ENCODE results near the gene PARD3B. TPM values are rescaled to one million over a fixed set of nuclear protein-coding genes. Genes with fewer than 3 reads are reported as not detected.
A peak's percentile ranks its signal among the peaks of the same experiment; 100 is the strongest.

The PARD3B gene
- total RNA-seq, 2 experiments from 2014 or later: 0.46 TPM; not detected in 1

DNA sequence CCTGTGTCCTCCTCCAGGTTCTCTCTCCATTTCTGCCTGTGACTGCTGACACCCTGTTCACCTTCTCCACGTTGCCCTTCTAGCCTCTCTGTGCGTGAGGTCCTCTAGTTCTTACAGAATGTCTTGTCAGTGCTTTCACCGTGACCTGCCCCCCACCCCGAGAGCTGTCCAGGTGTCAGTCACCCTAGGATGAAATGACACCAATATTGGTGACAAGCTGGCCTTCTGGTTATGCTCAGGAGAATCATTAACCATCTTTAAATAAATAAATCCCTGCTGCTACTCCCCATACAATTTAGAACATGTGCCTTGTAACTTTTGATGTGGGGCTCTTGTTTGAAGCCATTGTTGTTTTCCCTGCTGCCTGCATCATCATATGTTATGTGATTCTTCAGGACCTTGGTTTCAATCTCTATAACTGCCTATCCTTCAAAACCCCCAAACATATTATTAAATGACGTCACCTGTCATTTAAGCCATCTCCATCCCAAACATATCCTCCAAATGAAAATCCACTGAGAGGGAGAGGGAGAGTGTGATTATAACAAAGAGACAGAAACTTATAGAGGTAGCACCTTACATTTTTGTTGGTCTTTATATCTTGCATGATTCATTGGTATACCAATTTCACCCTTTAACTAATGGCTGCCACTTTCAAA, 496.3 kb downstream of the PARD3B start:
- H3K4me1 Mint-ChIP-seq: no peaks in the 10 kb centered on the region
- H3K27me3 Mint-ChIP-seq: no peaks in the 10 kb centered on the region
- H3K36me3 Mint-ChIP-seq (ENCODE audit: low read depth): no peaks in the 10 kb centered on the region
- H3K4me3 Mint-ChIP-seq: no peak overlapping the region
- CTCF ChIA-PET: no interaction called here
- ATAC-seq: no peak
- DNase-seq: no peak
- no peak overlapping the region for H3K27ac Mint-ChIP-seq
- intact Hi-C loops (cut with DNase I, micrococcal nuclease): no loop called here
- H3K9me3 Mint-ChIP-seq (ENCODE audit: low read depth): peaks cover 2% of the 10 kb centered on the region
- POLR2A ChIA-PET: no interaction called here

DNA sequence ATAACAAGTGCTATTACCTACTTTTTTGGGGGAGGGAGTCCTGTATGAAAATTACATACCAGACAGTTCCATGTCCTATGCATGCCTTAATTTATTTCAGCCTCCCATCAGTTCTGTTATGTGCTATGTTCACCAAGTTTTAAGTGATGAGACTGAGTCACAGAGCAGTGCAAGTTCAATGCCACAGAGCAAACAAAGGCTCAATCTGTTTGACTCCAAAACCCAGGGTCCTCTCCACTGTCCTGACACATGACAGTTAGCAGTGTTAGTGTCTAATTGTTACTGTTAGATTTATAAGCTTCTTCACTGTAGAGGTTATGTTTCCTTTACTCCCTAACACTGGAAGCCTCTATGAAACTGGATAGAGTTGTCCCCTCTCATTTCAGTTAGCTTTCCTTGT, 498.0 kb downstream of the PARD3B start:
- CTCF ChIA-PET: no interaction called here
- no peak for DNase-seq
- ATAC-seq: no peak
- no peaks in the 10 kb centered on the region for H3K4me1 Mint-ChIP-seq
- POLR2A ChIA-PET: no interaction called here
- H3K27me3 Mint-ChIP-seq: no peaks in the 10 kb centered on the region
- H3K36me3 Mint-ChIP-seq (ENCODE audit: low read depth): no peaks in the 10 kb centered on the region
- H3K9me3 Mint-ChIP-seq (ENCODE audit: low read depth): peaks cover 2% of the 10 kb centered on the region
- H3K4me3 Mint-ChIP-seq: no peak overlapping the region
- intact Hi-C loops (cut with DNase I, micrococcal nuclease): no loop called here
- H3K27ac Mint-ChIP-seq: no peak overlapping the region

GRCh38 chr2:205045706-205046105, 500.4 kb downstream of the PARD3B start:
- ATAC-seq (no peak), DNase-seq (no peak)
- intact Hi-C loops (cut with DNase I, micrococcal nuclease): no loop called here
- Mint-ChIP-seq H3K36me3 (ENCODE audit: low read depth) (peaks cover 8% of the 10 kb centered on the region), H3K4me3 (no peak overlapping the region), H3K9me3 (ENCODE audit: low read depth) (peaks cover 15% of the 10 kb centered on the region), H3K27me3 (no peaks in the 10 kb centered on the region), H3K27ac (no peak overlapping the region), H3K4me1 (no peaks in the 10 kb centered on the region)
- ChIA-PET CTCF (no interaction called here), POLR2A (no interaction called here)

DNA sequence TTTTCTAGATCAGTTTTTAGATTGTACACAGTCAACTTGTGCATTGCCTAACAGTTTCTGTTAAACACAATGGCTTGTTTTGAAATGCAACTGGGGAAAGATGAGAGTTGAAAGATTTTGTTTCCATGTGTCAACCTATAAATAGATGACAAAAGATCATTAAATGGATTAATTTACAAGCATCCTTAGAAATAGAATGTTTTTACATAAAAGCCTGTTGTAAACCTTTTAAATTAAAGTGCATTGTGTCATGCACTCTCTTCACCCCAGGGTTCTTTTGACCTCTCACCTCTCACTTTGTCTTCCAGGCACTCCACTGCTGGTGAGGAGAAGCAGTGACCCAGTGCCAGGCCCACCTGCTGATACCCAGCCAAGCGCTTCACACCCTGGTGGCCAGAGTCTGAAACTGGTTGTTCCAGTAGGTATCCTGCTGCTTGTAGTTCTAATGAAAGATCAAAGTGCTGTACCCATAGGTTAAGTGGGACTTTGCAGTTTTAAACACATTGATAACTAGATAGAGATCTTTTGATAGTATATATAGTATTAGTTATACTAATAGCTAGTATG, 502.1 kb downstream of the PARD3B start:
- H3K27me3 Mint-ChIP-seq: no peaks in the 10 kb centered on the region
- ATAC-seq: no peak
- H3K4me1 Mint-ChIP-seq: peaks cover 5% of the 10 kb centered on the region
- CTCF ChIA-PET: no interaction called here
- H3K36me3 Mint-ChIP-seq (ENCODE audit: low read depth): peaks cover 8% of the 10 kb centered on the region
- intact Hi-C loops (cut with DNase I, micrococcal nuclease): no loop called here
- DNase-seq: no peak
- H3K9me3 Mint-ChIP-seq (ENCODE audit: low read depth): peaks cover 15% of the 10 kb centered on the region
- POLR2A ChIA-PET: no interaction called here
- no peak overlapping the region for H3K4me3 Mint-ChIP-seq
- H3K27ac Mint-ChIP-seq: no peak overlapping the region

DNA sequence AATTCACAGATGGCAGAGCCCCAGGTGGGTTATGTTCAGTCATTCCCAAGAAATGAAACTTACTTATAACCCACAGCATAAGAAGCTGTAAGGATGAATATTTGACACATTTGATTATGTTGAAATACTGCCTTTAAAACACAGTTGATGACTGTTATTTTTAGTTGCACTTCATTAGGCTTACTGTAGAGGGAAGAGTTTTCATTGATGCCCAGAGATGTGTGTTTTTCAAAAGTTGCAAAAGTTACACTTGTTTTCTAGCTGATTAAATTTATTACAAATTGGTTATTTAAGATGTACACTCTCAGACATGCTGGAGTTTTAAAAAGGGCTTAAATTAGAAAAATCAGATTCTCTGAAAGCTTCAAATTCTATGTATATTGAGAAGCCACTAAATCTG, 506.1 kb downstream of the PARD3B start:
- ChIA-PET POLR2A (no interaction called here), CTCF (interaction anchor here (1.6 kb wide), 1 partner anchor 37 kb away, joined by 4 read pairs; no protein-coding TSS in a partner anchor)
- H3K36me3 Mint-ChIP-seq (ENCODE audit: low read depth): peaks cover 8% of the 10 kb centered on the region
- intact Hi-C loops (cut with DNase I, micrococcal nuclease): no loop called here
- H3K4me3 Mint-ChIP-seq: no peak overlapping the region
- DNase-seq (no peak), ATAC-seq (no peak)
- no peaks in the 10 kb centered on the region for H3K27me3 Mint-ChIP-seq
- peaks cover 12% of the 10 kb centered on the region for H3K9me3 Mint-ChIP-seq (ENCODE audit: low read depth)
- peaks cover 15% of the 10 kb centered on the region for H3K4me1 Mint-ChIP-seq
- no peak overlapping the region for H3K27ac Mint-ChIP-seq

DNA sequence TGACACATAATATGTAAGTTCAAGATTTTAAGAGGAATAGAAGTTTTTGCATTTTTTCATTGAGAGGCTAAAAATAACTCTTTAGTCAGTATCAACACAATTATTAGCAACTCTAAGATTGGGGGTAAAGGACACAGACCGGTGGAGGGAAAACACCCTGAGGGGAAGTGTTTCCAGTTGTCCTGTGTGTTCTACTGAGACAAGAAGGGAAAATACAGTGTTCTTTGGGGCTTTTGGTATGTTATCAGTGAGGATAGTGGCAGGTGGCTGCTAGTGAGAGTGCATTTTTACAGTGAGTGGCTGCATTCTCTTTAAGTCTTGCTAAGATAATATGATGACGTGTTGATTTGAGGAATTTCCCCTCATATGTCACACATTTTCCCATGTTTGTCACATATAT, 507.5 kb downstream of the PARD3B start:
- H3K9me3 Mint-ChIP-seq (ENCODE audit: low read depth): peaks cover 12% of the 10 kb centered on the region
- ChIA-PET POLR2A (no interaction called here), CTCF (no interaction called here)
- DNase-seq (no peak), ATAC-seq (no peak)
- no peak overlapping the region for H3K27ac Mint-ChIP-seq
- no peak overlapping the region for H3K4me3 Mint-ChIP-seq
- no peaks in the 10 kb centered on the region for H3K27me3 Mint-ChIP-seq
- peaks cover 15% of the 10 kb centered on the region for H3K4me1 Mint-ChIP-seq
- intact Hi-C loops (cut with DNase I, micrococcal nuclease): no loop called here
- peaks cover 8% of the 10 kb centered on the region for H3K36me3 Mint-ChIP-seq (ENCODE audit: low read depth)

GRCh38 chr2:205053827-205054410, 508.6 kb downstream of the PARD3B start:
- POLR2A ChIA-PET: no interaction called here
- ATAC-seq: no peak

DNA sequence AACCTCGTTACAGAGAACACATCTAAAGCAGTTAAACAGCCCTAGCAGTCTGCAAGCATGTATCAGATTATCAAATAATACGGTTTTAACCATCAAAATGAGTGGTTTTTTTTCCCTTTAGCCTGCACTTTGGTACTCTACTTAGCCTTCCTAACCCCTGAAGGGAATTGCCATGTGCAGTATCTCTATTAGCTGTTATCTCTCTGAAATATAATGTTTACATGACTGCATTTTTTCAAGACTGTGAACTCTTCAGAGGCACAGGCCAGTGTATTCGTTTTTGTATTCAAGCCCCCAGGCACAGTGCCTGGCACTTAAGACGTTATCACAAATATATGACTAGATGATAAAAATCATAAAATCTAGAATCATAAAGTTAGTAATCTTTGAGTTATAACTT, 509.5 kb downstream of the PARD3B start:
- H3K27me3 Mint-ChIP-seq: no peaks in the 10 kb centered on the region
- H3K4me3 Mint-ChIP-seq: no peak overlapping the region
- H3K9me3 Mint-ChIP-seq (ENCODE audit: low read depth): peaks cover 16% of the 10 kb centered on the region
- H3K4me1 Mint-ChIP-seq: peaks cover 20% of the 10 kb centered on the region
- ATAC-seq: no peak
- peaks cover 3% of the 10 kb centered on the region for H3K36me3 Mint-ChIP-seq (ENCODE audit: low read depth)
- DNase-seq: no peak
- ChIA-PET CTCF (no interaction called here), POLR2A (no interaction called here)
- intact Hi-C loops (cut with DNase I, micrococcal nuclease): no loop called here
- H3K27ac Mint-ChIP-seq: no peak overlapping the region

More at GRCh38 chr2:205053827-205054410, 508.6 kb downstream of the PARD3B start:
- peaks cover 20% of the 10 kb centered on the region for H3K9me3 Mint-ChIP-seq (ENCODE audit: low read depth)
- intact Hi-C loops (cut with DNase I, micrococcal nuclease): no loop called here
- no peak overlapping the region for H3K27ac Mint-ChIP-seq
- no peak overlapping the region for H3K4me3 Mint-ChIP-seq
- no peaks in the 10 kb centered on the region for H3K27me3 Mint-ChIP-seq
- peaks cover 8% of the 10 kb centered on the region for H3K36me3 Mint-ChIP-seq (ENCODE audit: low read depth)
- peaks cover 20% of the 10 kb centered on the region for H3K4me1 Mint-ChIP-seq
- DNase-seq: no peak
- CTCF ChIA-PET: interaction anchor here (0.7 kb wide), 1 partner anchor 33 kb away, joined by 3 read pairs; no protein-coding TSS in a partner anchor

DNA sequence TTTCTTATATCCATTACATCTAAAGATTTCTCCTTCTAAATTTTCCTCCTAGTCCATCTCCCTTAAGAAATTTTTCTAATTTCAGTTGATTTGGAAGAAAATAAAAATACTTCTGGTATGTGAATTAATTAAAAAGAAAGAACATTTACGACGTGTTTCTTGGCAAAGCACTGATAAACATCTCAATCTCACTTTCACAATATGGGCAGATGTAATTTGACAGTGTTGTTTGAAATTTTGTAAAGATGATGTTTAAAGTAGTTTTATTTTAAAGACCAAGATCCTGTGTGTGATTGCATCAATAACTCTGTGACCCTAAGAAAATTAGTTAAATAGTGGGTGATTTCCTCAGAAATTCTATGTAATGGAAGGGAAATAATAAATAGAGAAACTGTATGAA, 510.0 kb downstream of the PARD3B start:
- H3K4me3 Mint-ChIP-seq: no peak overlapping the region
- H3K9me3 Mint-ChIP-seq (ENCODE audit: low read depth): peaks cover 14% of the 10 kb centered on the region
- intact Hi-C loops (cut with DNase I, micrococcal nuclease): no loop called here
- peaks cover 2% of the 10 kb centered on the region for H3K36me3 Mint-ChIP-seq (ENCODE audit: low read depth)
- CTCF ChIA-PET: no interaction called here
- DNase-seq (no peak), ATAC-seq (no peak)
- no peak overlapping the region for H3K27ac Mint-ChIP-seq
- H3K4me1 Mint-ChIP-seq: peaks cover 20% of the 10 kb centered on the region
- POLR2A ChIA-PET: no interaction called here
- H3K27me3 Mint-ChIP-seq: no peaks in the 10 kb centered on the region

DNA sequence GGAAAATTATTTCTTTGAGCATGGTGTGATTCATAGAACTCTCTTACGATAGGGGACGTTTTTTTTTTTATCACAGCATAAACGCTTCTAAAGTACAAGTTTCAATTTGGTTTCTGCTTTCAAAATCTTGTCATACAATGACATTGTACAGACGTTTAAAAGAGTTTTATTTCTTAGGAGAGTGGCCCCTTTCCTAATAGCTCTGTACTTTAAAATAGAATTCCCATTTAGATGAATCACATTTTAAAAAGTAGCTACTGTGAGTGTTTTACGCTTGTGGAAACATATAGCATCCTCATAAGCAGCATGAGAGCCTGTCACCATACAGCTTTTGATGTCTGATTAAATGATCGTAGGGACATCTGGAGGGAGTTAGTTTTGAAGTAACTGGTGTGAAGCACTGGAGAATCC, 510.9 kb downstream of the PARD3B start:
- intact Hi-C loops (cut with DNase I, micrococcal nuclease): no loop called here
- H3K4me3 Mint-ChIP-seq: peak overlapping the region; percentile 35

DNA sequence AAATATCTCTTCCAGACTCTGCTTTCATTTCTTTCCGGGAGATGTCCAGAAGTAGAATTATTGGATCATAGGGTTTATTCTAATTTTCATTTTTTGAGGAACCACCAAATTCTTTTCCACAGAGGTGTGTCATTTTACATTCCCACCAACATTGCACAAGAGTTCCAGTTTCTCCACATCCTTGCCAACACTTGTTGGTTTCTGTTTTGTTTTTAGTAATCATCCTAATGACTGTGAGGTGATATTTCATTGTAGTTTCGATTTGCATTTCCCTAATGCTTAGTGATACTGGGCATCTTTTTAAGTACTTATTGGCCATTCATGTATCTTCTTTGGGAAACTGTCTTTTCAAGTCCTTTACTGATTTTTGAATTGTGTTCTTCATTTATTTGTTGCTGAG, 513.1 kb downstream of the PARD3B start:
- Mint-ChIP-seq H3K4me1 (peaks cover 9% of the 10 kb centered on the region), H3K27me3 (no peaks in the 10 kb centered on the region), H3K27ac (no peak overlapping the region), H3K9me3 (ENCODE audit: low read depth) (peaks cover 14% of the 10 kb centered on the region), H3K36me3 (ENCODE audit: low read depth) (peaks cover 2% of the 10 kb centered on the region), H3K4me3 (no peak overlapping the region)
- DNase-seq: no peak
- no peak for ATAC-seq
- ChIA-PET POLR2A (no interaction called here), CTCF (no interaction called here)
- intact Hi-C loops (cut with DNase I, micrococcal nuclease): no loop called here

More for the DNA sequence above, 510.9 kb downstream of the PARD3B start:
- Mint-ChIP-seq H3K9me3 (ENCODE audit: low read depth) (peaks cover 14% of the 10 kb centered on the region), H3K27ac (no peak overlapping the region), H3K27me3 (no peaks in the 10 kb centered on the region), H3K4me1 (peaks cover 19% of the 10 kb centered on the region), H3K36me3 (ENCODE audit: low read depth) (peaks cover 2% of the 10 kb centered on the region)
- DNase-seq: no peak
- CTCF ChIA-PET: no interaction called here
- no peak for ATAC-seq
- POLR2A ChIA-PET: no interaction called here

GRCh38 chr2:205060269-205060668, 515.0 kb downstream of the PARD3B start:
- Mint-ChIP-seq H3K27me3 (no peaks in the 10 kb centered on the region), H3K4me3 (no peak overlapping the region), H3K9me3 (ENCODE audit: low read depth) (peaks cover 14% of the 10 kb centered on the region), H3K36me3 (ENCODE audit: low read depth) (peaks cover 2% of the 10 kb centered on the region), H3K27ac (no peak overlapping the region), H3K4me1 (peaks cover 5% of the 10 kb centered on the region)
- DNase-seq: no peak
- ChIA-PET POLR2A (no interaction called here), CTCF (no interaction called here)
- no peak for ATAC-seq
- intact Hi-C loops (cut with DNase I, micrococcal nuclease): no loop called here

Measured in activated CD4-positive, alpha-beta T cell treated with anti-CD3 and anti-CD28 coated beads for 36 hours (primary cell).